ACC112 (cell line): ENCODE data around the gene NARS2.

Source experiments
- H2AFZ ChIP-seq: fragments of 200-600 bp; sonication (generic); one replicate; pipeline ENCODE4 v1.6.0; 2017; ENCODE audit warnings: antibody characterized with exemption, low read length; ENCODE audit not compliant: unreplicated experiment
- H3K27ac ChIP-seq: fragments of 200-600 bp; sonication (generic); 2 replicates; pipeline ENCODE4 v1.5.1; 2014; ENCODE audit warnings: low read depth, mild to moderate bottlenecking, antibody characterized with exemption, low read length, moderate library complexity
- H3K27me3 ChIP-seq: fragments of 200-600 bp; sonication (generic); 2 replicates; pipeline ENCODE4 v1.6.1; 2014; ENCODE audit warnings: mild to moderate bottlenecking, antibody characterized with exemption, low read length, moderate library complexity, mixed read lengths; ENCODE audit not compliant: insufficient read depth
- H3K36me3 ChIP-seq: fragments of 200-600 bp; sonication (generic); 2 replicates; pipeline ENCODE4 v1.6.1; 2016; ENCODE audit warnings: mild to moderate bottlenecking, antibody characterized with exemption, low read length, moderate library complexity, mixed read lengths; ENCODE audit not compliant: insufficient read depth
- H3K4me1 ChIP-seq: fragments of 200-600 bp; sonication (generic); one replicate; pipeline ENCODE4 v1.6.1; 2016; ENCODE audit warnings: low read length, mixed read lengths; ENCODE audit not compliant: insufficient read depth, unreplicated experiment, control insufficient read depth
- H3K4me3 ChIP-seq: fragments of 200-600 bp; sonication (generic); 2 replicates; pipeline ENCODE4 v1.5.1; 2014; ENCODE audit warnings: mild to moderate bottlenecking, low read depth, low read length
- H3K79me2 ChIP-seq: fragments of 200-600 bp; sonication (generic); one replicate; pipeline ENCODE4 v1.6.0; 2016; ENCODE audit warnings: low read length; ENCODE audit not compliant: control insufficient read depth, unreplicated experiment, insufficient read depth

NARS2 gene

DNA sequence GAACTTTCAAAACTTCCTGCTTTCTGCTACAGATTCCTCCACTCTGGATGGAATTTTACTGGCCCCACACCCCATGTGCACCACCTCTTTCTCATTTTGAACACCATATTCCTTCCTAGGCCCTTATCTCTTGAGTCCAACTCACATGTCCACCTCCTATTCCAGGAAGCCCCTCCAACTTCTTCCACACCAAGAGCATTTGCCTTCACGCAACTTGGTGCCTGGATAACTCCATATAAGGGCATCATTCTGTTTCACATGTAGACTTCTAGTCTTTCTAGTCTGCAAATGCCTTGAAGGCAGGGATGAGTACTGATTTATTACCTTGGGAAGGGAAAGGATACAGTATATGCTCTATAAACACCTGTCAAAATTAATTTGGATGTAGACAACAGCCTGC is 174.5 kb downstream of the NARS2 start:
- no peaks in the 10 kb centered on the region for H3K4me1 ChIP-seq
- no peaks in the 10 kb centered on the region for H3K27me3 ChIP-seq
- no peaks in the 10 kb centered on the region for H3K36me3 ChIP-seq
- H3K4me3 ChIP-seq = no peak overlapping the region
- H3K27ac ChIP-seq = no peak overlapping the region
- H2AFZ ChIP-seq = no peak overlapping the region
- H3K79me2 ChIP-seq = no peaks in the 10 kb centered on the region

GRCh38 chr11:78399136-78399535 is 175.5 kb downstream of the NARS2 start:
- no peaks in the 10 kb centered on the region for H3K27me3 ChIP-seq
- H3K4me3 ChIP-seq = no peak overlapping the region
- no peak overlapping the region for H2AFZ ChIP-seq
- no peaks in the 10 kb centered on the region for H3K79me2 ChIP-seq
- H3K4me1 ChIP-seq = no peaks in the 10 kb centered on the region
- no peaks in the 10 kb centered on the region for H3K36me3 ChIP-seq
- no peak overlapping the region for H3K27ac ChIP-seq

- no peaks in the 10 kb centered on the region for H3K79me2 ChIP-seq
- no peak overlapping the region for H2AFZ ChIP-seq
- H3K4me3 ChIP-seq = no peak overlapping the region
- H3K27me3 ChIP-seq = no peaks in the 10 kb centered on the region
- H3K27ac ChIP-seq = no peak overlapping the region
- no peaks in the 10 kb centered on the region for H3K36me3 ChIP-seq
- no peaks in the 10 kb centered on the region for H3K4me1 ChIP-seq
These were observed 175.9 kb downstream of the NARS2 start for GRCh38 chr11:78398715-78399114.

DNA sequence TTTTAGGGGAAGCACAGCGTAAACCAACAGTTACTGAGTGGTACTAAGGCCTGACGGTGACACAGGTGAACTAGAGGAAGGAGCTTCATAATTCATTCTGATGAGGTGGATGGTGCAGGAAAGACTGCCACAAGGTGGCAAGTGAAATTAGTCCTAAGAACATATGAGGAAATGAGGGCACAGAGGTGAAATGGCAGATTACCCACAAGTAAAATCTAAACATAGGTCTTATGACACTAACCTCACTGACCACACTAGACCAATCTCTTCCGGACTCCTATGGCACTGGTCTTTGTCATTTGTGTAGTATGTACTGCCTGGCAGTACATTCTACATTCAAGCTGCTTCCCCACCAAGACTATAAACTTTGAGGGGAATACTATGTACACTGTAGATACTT is 177.3 kb downstream of the NARS2 start:
- no peak overlapping the region for H2AFZ ChIP-seq
- H3K4me1 ChIP-seq = no peaks in the 10 kb centered on the region
- no peaks in the 10 kb centered on the region for H3K27me3 ChIP-seq
- H3K79me2 ChIP-seq = no peaks in the 10 kb centered on the region
- H3K4me3 ChIP-seq = no peak overlapping the region
- H3K36me3 ChIP-seq = no peaks in the 10 kb centered on the region
- H3K27ac ChIP-seq = no peak overlapping the region

- no peaks in the 10 kb centered on the region for H3K79me2 ChIP-seq
These were observed 179.1 kb downstream of the NARS2 start for GRCh38 chr11:78395597-78395996.

GRCh38 chr11:78392854-78393253 is 181.8 kb downstream of the NARS2 start:
- Histone ChIP-seq H3K36me3 (no peaks in the 10 kb centered on the region), H3K4me1 (no peaks in the 10 kb centered on the region), H3K79me2 (no peaks in the 10 kb centered on the region), H3K27me3 (no peaks in the 10 kb centered on the region), H3K4me3 (no peak overlapping the region), H3K27ac (no peak overlapping the region), H2AFZ (no peak overlapping the region)

More at GRCh38 chr11:78395597-78395996, 179.1 kb downstream of the NARS2 start:
- Histone ChIP-seq H3K27ac (no peak overlapping the region), H3K27me3 (no peaks in the 10 kb centered on the region), H2AFZ (no peak overlapping the region), H3K4me3 (no peak overlapping the region), H3K36me3 (no peaks in the 10 kb centered on the region), H3K4me1 (no peaks in the 10 kb centered on the region)

- H3K27me3 ChIP-seq = no peaks in the 10 kb centered on the region
- H3K27ac ChIP-seq = no peak overlapping the region
- H2AFZ ChIP-seq = no peak overlapping the region
- no peaks in the 10 kb centered on the region for H3K4me1 ChIP-seq
- no peaks in the 10 kb centered on the region for H3K79me2 ChIP-seq
- H3K4me3 ChIP-seq = no peak overlapping the region
- H3K36me3 ChIP-seq = no peaks in the 10 kb centered on the region
These were observed 183.2 kb downstream of the NARS2 start for GRCh38 chr11:78391424-78391823.

- Histone ChIP-seq H3K4me3 (no peak overlapping the region), H3K4me1 (no peaks in the 10 kb centered on the region), H3K27me3 (no peaks in the 10 kb centered on the region), H3K27ac (no peak overlapping the region), H3K79me2 (no peaks in the 10 kb centered on the region), H3K36me3 (no peaks in the 10 kb centered on the region), H2AFZ (no peak overlapping the region)
These were observed 183.9 kb downstream of the NARS2 start for GRCh38 chr11:78390809-78391208.

DNA sequence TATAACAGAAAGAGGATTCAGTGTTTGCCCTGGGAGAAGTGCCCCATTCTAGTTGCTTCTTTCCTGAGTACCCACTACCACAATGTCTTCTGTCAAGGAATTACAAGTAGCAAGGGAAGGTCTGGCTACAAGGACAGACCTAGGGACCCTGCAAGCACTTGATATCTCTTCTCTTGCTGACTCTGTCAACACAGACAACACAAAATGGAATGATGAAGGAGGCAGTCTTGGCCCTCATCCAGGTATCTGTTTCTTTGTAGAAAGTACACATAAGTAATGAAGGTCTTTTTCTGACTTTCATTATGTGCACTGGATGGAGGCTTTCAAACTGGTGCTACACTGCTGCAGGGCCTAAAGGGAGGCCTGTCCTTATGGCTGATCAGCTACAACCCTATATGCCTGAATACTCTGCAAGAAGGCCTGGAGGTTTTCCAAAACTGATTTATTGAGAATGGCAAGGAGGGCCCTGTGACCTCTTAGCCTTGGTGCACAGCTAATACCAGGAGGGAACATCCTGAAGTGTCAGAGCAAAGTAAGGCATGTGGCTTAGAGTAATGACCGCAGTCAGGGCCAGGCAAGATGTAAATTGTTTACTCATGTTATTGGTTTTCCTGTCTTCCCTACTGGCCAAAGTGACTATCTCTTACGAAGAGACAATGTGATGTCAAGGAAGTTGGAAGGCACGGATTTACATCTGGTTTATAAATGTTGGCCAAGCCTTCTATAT is 188.3 kb downstream of the NARS2 start:
- no peak overlapping the region for H3K4me3 ChIP-seq
- H3K4me1 ChIP-seq = no peaks in the 10 kb centered on the region
- no peaks in the 10 kb centered on the region for H3K36me3 ChIP-seq
- no peak overlapping the region for H2AFZ ChIP-seq
- no peak overlapping the region for H3K27ac ChIP-seq
- no peaks in the 10 kb centered on the region for H3K27me3 ChIP-seq
- peaks cover 2% of the 10 kb centered on the region for H3K79me2 ChIP-seq
